Liver (tissue), 9 donors: Measurements from ENCODE around the gene JRKL. TPM values are rescaled to one million over a fixed set of nuclear protein-coding genes. Genes with fewer than 3 reads are reported as not detected.

Experiments used
- DNase-seq: peaks from one replicate; pipeline ENCODE4 v3.0.0-alpha.2; 2017; ENCODE audit warnings: low spot score
- H3K27ac ChIP-seq, 2 donors: one replicate each; pipeline ENCODE4 v1.7.0; 2013; ENCODE audit warnings: inconsistent platforms in 2 of 2, low read length in 2 of 2, control low read depth in 1 of 2, low read depth in 1 of 2, mild to moderate bottlenecking in 1 of 2
- H3K27me3 ChIP-seq, 4 donors: one replicate each; pipeline versions ENCODE4 v1.6.1 to v1.7.0; 2013; ENCODE audit warnings: low read length in 3 of 4, inconsistent platforms in 1 of 4, mild to moderate bottlenecking in 1 of 4, moderate library complexity in 1 of 4; ENCODE audit not compliant: control insufficient read depth in 4 of 4, insufficient read depth in 4 of 4
- H3K36me3 ChIP-seq, 4 donors: one replicate each; pipeline versions ENCODE4 v1.6.1 to v1.7.0; 2013; ENCODE audit warnings: low read length in 3 of 4, mild to moderate bottlenecking in 3 of 4, low read depth in 1 of 4, moderate library complexity in 1 of 4; ENCODE audit not compliant: control insufficient read depth in 4 of 4, insufficient read depth in 3 of 4
- H3K4me1 ChIP-seq, 4 donors: one replicate each; pipeline versions ENCODE4 v1.6.1 to v1.7.0; 2013; ENCODE audit warnings: low read length in 3 of 4, mild to moderate bottlenecking in 3 of 4, moderate library complexity in 1 of 4; ENCODE audit not compliant: control insufficient read depth in 4 of 4, insufficient read depth in 4 of 4
- H3K4me3 ChIP-seq, 3 donors: one replicate each; pipeline versions ENCODE4 v1.6.1 to v1.7.0; 2013; ENCODE audit warnings: low read length in 3 of 3, control low read depth in 1 of 3, low read depth in 1 of 3, mild to moderate bottlenecking in 1 of 3
- H3K9ac ChIP-seq, 2 donors: one replicate each; pipeline ENCODE4 v1.7.0; 2013; ENCODE audit warnings: low read length in 2 of 2, mild to moderate bottlenecking in 2 of 2, moderate library complexity in 2 of 2, control low read depth in 1 of 2, low read depth in 1 of 2
- H3K9me3 ChIP-seq, 4 donors: one replicate each; pipeline versions ENCODE4 v1.6.1 to v1.7.0; 2013; ENCODE audit warnings: low read length in 3 of 4; ENCODE audit not compliant: control insufficient read depth in 4 of 4
- EGR1 ChIP-seq, 2 donors: IDR thresholded peaks; 2 replicates each; pipeline ENCODE4 v1.6.1; 2016 to 2018; ENCODE audit warnings: antibody characterized with exemption in 2 of 2, low read depth in 2 of 2
- FOXA1 ChIP-seq: IDR thresholded peaks from 2 replicates; pipeline ENCODE4 v1.6.1; 2016; ENCODE audit warnings: antibody characterized with exemption
- GABPA ChIP-seq, 2 donors: IDR thresholded peaks in 1 of 2; conservative IDR thresholded peaks in 1 of 2; 2 replicates each; pipeline ENCODE4 v1.6.1; 2016; ENCODE audit warnings: antibody characterized with exemption in 2 of 2, mild to moderate bottlenecking in 1 of 2, moderate library complexity in 1 of 2
- HNF4A ChIP-seq, 2 donors: conservative IDR thresholded peaks; 2 replicates each; pipeline ENCODE4 v1.6.1; 2016; ENCODE audit warnings: antibody characterized with exemption in 2 of 2, mild to moderate bottlenecking in 2 of 2
- HNF4G ChIP-seq: IDR thresholded peaks from 2 replicates; pipeline ENCODE4 v1.6.1; 2016; ENCODE audit warnings: antibody characterized with exemption
- NR2F2 ChIP-seq: IDR thresholded peaks from 2 replicates; pipeline ENCODE4 v1.6.1; 2016; ENCODE audit warnings: antibody characterized with exemption
- RAD21 ChIP-seq, 2 donors: IDR thresholded peaks; 2 replicates each; pipeline ENCODE4 v1.6.1; 2016; ENCODE audit warnings: antibody characterized with exemption in 2 of 2, mild to moderate bottlenecking in 2 of 2
- REST ChIP-seq: IDR thresholded peaks from 2 replicates; pipeline ENCODE4 v1.6.1; 2016; ENCODE audit warnings: antibody characterized with exemption, mild to moderate bottlenecking
- RXRA ChIP-seq, 2 donors: IDR thresholded peaks; 2 replicates each; pipeline ENCODE4 v1.6.1; 2017 to 2018; ENCODE audit warnings: antibody characterized with exemption in 2 of 2, mild to moderate bottlenecking in 1 of 2
- YY1 ChIP-seq: IDR thresholded peaks from 2 replicates; pipeline ENCODE4 v1.6.1; 2016; ENCODE audit warnings: antibody characterized with exemption, mild to moderate bottlenecking
- WGBS: extraction: QIAGEN DNeasy Blood & Tissue Kit; methylation state at CpG from one replicate; pipeline ENCODE4 v1.1.7; 2013; 5-methylcytosine and 5-hydroxymethylcytosine counted together
- polyA plus RNA-seq, 2 donors: library from polyadenylated mRNA; stranded (reverse) in 1 of 2; unstranded in 1 of 2; fragments of 200-250 nt in 1 of 2; fragments of >200 nt in 1 of 2; fragmentation: Nextera tagmentation in 1 of 2; extraction: Ambion mirVana in 1 of 2; gene quantifications; one replicate each; pipeline versions ENCODE4 v1.2.1 to v1.2.3, GENCODE V29; 2013 to 2015
- total RNA-seq, 2 donors: library from RNA; depleted of rRNA; stranded (reverse); fragments of >200 nt; gene quantifications; one replicate each; pipeline ENCODE4 v1.2.3, GENCODE V29; 2014
- TF ChIP-seq, protein P1 (sequence below): IDR thresholded peaks from 2 replicates; pipeline ENCODE4 v1.6.1; 2016; ENCODE audit warnings: antibody characterized with exemption
- donor health status: healthy.
- donor health status: healthy.
- donor health status: healthy.
- donor health status: healthy.
- donor health status: healthy.

The JRKL gene
- total and polyA plus RNA-seq, 4 donors: 1.1 to 3.8 (median 1.6) TPM

- Histone ChIP-seq H3K9me3 (no peaks in the 10 kb centered on the region), H3K27me3 (no peaks in the 10 kb centered on the region), H3K4me3 (no peak overlapping the region), H3K27ac (no peak overlapping the region), H3K4me1 (no peaks in the 10 kb centered on the region), H3K36me3 (peaks cover 0 to 10% (median 1%) of the 10 kb centered on the region in 4 donors), H3K9ac (no peak overlapping the region)
- no peak for TF ChIP-seq YY1
- 93% methylated on average over 1 of the region's 1 CpG for WGBS
- DNase-seq: no peak
Observed at GRCh38 chr11:96376796-96377195, 13.0 kb upstream of the JRKL start.

DNA sequence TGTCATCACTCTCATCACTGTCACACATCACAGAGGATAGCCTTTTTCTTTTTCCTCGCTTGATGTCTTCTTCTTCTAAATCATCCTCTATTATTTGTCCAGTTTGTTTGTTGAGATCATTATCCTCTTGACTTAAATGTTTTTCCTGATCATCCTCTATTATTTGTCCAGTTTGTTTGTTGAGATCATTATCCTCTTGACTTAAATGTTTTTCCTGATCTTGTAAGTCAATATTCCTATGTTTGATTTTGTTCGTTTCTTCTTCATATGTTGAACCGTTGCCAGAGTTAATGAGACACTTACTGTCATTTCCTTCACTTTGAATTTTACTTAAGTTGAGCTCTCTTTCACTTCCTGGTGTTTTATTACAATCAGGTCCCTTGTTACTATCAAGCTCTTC lies 5.7 kb upstream of the JRKL start:
- H3K4me3 ChIP-seq: no peak overlapping the region
- no peak overlapping the region for H3K27ac ChIP-seq
- peaks cover 0 to 5% (median 4%) of the 10 kb centered on the region in 4 donors for H3K4me1 ChIP-seq
- peaks cover 0 to 16% (median 2%) of the 10 kb centered on the region in 4 donors for H3K36me3 ChIP-seq
- H3K27me3 ChIP-seq: no peaks in the 10 kb centered on the region
- DNase-seq: no peak
- no peak for TF ChIP-seq REST
- no peak for TF ChIP-seq GABPA (IDR thresholded peaks at IDR 0.05 in 1 of 2, conservative IDR thresholded peaks at IDR 0.05 in 1 of 2)
- no peak for TF ChIP-seq FOXA1
- no peak for TF ChIP-seq EGR1 (IDR thresholded peaks at IDR 0.05; ENCODE audit: low read depth in 2 of 2)
- TF ChIP-seq HNF4A (conservative IDR thresholded peaks at IDR 0.05): no peak
- no peak for TF ChIP-seq RAD21 (IDR thresholded peaks at IDR 0.05)
- WGBS: 65% methylated on average over 3 of the region's 3 CpGs
- no peak overlapping the region for H3K9ac ChIP-seq
- H3K9me3 ChIP-seq: no peaks in the 10 kb centered on the region

- TF ChIP-seq REST (no peak), RAD21 (IDR thresholded peaks at IDR 0.05) (no peak), RXRA (IDR thresholded peaks at IDR 0.05) (no peak), YY1 (no peak), EGR1 (IDR thresholded peaks at IDR 0.05; ENCODE audit: low read depth in 2 of 2) (no peak), NR2F2 (no peak), HNF4G (no peak)
- TF ChIP-seq, protein P1, sequence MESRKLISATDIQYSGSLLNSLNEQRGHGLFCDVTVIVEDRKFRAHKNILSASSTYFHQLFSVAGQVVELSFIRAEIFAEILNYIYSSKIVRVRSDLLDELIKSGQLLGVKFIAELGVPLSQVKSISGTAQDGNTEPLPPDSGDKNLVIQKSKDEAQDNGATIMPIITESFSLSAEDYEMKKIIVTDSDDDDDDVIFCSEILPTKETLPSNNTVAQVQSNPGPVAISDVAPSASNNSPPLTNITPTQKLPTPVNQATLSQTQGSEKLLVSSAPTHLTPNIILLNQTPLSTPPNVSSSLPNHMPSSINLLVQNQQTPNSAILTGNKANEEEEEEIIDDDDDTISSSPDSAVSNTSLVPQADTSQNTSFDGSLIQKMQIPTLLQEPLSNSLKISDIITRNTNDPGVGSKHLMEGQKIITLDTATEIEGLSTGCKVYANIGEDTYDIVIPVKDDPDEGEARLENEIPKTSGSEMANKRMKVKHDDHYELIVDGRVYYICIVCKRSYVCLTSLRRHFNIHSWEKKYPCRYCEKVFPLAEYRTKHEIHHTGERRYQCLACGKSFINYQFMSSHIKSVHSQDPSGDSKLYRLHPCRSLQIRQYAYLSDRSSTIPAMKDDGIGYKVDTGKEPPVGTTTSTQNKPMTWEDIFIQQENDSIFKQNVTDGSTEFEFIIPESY: no peak
- Histone ChIP-seq H3K4me1 (peaks cover 0 to 5% (median 4%) of the 10 kb centered on the region in 4 donors), H3K4me3 (no peak overlapping the region), H3K27me3 (no peaks in the 10 kb centered on the region), H3K27ac (no peak overlapping the region), H3K9me3 (no peaks in the 10 kb centered on the region), H3K9ac (no peak overlapping the region), H3K36me3 (peaks cover 0 to 14% (median 2%) of the 10 kb centered on the region in 4 donors)
- DNase-seq: no peak
- WGBS: 87% methylated on average over 2 of the region's 2 CpGs
Observed at GRCh38 chr11:96385187-96385586, 4.6 kb upstream of the JRKL start.
